ENCODE data around the gene TOR4A. TPM values are rescaled to one million over a fixed set of nuclear protein-coding genes. Genes with fewer than 3 reads are reported as not detected.

TOR4A gene
- total and polyA plus RNA-seq, 7 donors = 3.8 to 33.0 (median 4.3) TPM

DNA sequence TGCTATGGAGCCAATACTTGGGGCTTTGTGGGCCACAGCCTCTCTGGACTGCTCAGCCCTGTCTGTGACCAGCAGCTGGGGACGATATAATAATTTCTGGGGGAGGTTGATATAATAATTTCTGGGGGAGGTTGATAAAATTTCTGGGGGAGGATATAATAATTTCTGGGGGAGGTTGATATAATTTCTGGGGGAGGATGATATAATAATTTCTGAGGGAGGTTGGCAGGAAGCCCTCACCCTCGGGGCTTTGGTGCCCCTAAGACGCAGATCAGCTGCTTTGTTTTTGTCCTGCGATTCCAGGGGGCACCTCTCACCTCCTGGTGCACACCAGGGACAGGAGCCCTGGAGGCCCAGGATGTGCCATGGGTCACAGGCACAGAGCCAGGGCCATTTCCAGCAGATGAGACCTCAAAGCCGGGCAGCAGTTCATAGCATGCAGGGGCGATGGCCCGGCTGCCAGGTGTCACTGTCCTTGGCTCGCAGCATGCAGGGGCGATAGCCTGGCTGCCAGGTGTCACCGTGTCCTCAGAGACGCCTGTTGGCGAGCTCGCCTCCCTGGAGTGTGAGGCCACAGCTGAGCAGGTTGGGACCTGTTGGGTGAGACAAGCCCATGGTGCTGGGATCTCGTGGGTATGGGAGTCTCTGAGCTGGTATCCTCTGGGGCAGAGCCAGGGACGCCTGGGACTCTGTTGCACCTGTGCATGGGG lies 3.8 kb upstream of the TOR4A start:
- peaks cover 10 to 46% (median 26%) of the 10 kb centered on the region in 3 donors for H3K27me3 ChIP-seq
- H3K36me3 ChIP-seq = peaks cover 17 to 36% (median 26%) of the 10 kb centered on the region in 4 donors
- 66 to 67% methylated on average over 15 of the region's 15 CpGs for WGBS, 2 donors
- no peak overlapping the region for H3K27ac ChIP-seq
- peaks cover 0 to 34% (median 27%) of the 10 kb centered on the region in 4 donors for H3K4me1 ChIP-seq
- H3K4me3 ChIP-seq = no peak overlapping the region
- DNase-seq = no peak
- H3K9me3 ChIP-seq = no peaks in the 10 kb centered on the region
- TF ChIP-seq POLR2AphosphoS5 (IDR thresholded peaks at IDR 0.05) = no peak
- no peak for TF ChIP-seq POLR2A (IDR thresholded peaks at IDR 0.05)
- TF ChIP-seq, protein P1, sequence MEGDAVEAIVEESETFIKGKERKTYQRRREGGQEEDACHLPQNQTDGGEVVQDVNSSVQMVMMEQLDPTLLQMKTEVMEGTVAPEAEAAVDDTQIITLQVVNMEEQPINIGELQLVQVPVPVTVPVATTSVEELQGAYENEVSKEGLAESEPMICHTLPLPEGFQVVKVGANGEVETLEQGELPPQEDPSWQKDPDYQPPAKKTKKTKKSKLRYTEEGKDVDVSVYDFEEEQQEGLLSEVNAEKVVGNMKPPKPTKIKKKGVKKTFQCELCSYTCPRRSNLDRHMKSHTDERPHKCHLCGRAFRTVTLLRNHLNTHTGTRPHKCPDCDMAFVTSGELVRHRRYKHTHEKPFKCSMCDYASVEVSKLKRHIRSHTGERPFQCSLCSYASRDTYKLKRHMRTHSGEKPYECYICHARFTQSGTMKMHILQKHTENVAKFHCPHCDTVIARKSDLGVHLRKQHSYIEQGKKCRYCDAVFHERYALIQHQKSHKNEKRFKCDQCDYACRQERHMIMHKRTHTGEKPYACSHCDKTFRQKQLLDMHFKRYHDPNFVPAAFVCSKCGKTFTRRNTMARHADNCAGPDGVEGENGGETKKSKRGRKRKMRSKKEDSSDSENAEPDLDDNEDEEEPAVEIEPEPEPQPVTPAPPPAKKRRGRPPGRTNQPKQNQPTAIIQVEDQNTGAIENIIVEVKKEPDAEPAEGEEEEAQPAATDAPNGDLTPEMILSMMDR (IDR thresholded peaks at IDR 0.05) = no peak
- TF ChIP-seq EP300 (IDR thresholded peaks at IDR 0.05) = no peak
- intact Hi-C loops (cut with DNase I) = no loop called here

DNA sequence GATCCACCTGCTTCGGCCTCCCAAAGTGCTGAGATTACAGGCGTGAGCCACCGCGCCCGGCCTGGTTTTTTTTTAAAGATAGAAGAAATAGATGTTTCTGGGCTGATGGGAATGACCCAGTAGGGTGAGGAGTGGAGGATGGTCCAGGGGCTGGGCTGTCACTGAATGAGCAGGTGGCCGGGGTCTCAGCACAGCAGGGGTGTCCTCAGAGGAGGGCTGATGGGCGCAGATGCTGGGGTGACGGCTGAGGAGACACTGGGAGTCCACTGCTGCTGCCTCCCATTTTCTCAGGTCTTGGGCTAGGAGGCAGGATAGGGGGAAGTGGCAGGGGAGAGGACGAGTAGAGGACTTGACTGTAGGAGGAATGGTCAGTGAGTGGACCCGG lies 2.3 kb upstream of the TOR4A start:
- peaks cover 17 to 43% (median 26%) of the 10 kb centered on the region in 4 donors for H3K36me3 ChIP-seq
- H3K27ac ChIP-seq = no peak overlapping the region
- TF ChIP-seq POLR2AphosphoS5 (IDR thresholded peaks at IDR 0.05) (no peak), EP300 (IDR thresholded peaks at IDR 0.05) (no peak), POLR2A (IDR thresholded peaks at IDR 0.05) (no peak)
- TF ChIP-seq, protein P1 (IDR thresholded peaks at IDR 0.05) = no peak
- peaks cover 0 to 23% (median 18%) of the 10 kb centered on the region in 4 donors for H3K4me1 ChIP-seq
- 83 to 87% methylated on average over 10 of the region's 10 CpGs for WGBS, 2 donors
- no peak overlapping the region for H3K4me3 ChIP-seq
- intact Hi-C loops (cut with DNase I) = no loop called here
- no peaks in the 10 kb centered on the region for H3K9me3 ChIP-seq
- DNase-seq = no peak
- H3K27me3 ChIP-seq = peaks cover 10 to 60% (median 39%) of the 10 kb centered on the region in 3 donors

DNA sequence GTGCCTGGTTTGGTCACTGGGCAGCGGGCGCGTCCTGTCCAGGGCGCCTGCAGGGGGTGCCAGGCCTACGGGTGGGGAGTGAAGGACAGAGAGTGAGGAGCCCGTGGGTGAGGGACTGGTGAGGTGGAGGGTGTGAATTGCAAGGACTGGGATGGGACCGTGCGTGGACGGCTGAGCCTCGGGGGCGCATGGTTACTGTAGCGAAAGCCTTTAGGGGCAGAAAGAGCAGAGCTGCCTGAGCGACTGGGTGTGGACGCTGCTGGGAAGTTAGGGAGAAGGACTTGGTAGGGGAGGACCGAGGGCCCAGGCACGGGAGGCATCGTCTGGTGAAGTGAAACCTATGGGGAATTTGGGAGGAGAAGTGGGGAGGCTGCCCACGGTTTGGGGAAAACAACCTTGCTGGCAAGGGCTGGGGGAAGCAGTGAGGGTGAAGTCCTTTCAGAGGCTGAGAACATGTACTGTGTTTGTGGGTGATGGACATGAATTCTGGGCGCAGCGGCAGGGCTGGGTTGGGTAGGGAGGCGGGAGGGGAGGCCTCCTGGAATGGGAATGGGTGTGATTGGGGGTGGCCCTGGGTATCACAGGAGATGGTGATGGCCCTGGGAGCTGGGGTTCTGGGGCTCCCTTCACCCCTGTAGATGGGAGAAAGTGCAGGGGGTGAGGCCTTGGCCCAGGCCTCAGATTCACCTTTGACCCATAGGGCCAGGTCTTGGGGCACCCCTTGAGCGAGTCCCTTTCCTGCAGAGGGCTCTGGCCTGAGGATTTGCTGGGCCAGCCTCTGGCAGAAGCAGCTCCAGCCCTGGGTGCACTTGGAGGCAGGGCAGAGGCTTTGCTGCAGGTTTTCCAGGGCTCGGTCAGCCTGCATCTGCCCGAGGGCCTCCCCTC lies 1.7 kb upstream of the TOR4A start:
- no peaks in the 10 kb centered on the region for H3K9me3 ChIP-seq
- peak overlapping the region in 2 of 4 donors; percentile 72 to 81 for H3K27ac ChIP-seq
- peaks cover 16 to 66% (median 45%) of the 10 kb centered on the region in 3 donors for H3K27me3 ChIP-seq
- intact Hi-C loops (cut with DNase I) = no loop called here
- DNase-seq = peak; percentile 65
- 80 to 85% methylated on average over 24 of the region's 24 CpGs for WGBS, 2 donors
- peaks cover 0 to 29% (median 21%) of the 10 kb centered on the region in 4 donors for H3K4me1 ChIP-seq
- no peak overlapping the region for H3K4me3 ChIP-seq
- no peak for TF ChIP-seq POLR2A (IDR thresholded peaks at IDR 0.05)
- no peak for TF ChIP-seq EP300 (IDR thresholded peaks at IDR 0.05)
- no peak for TF ChIP-seq POLR2AphosphoS5 (IDR thresholded peaks at IDR 0.05)
- TF ChIP-seq, protein P1 (IDR thresholded peaks at IDR 0.05) = no peak
- H3K36me3 ChIP-seq = peaks cover 17 to 39% (median 24%) of the 10 kb centered on the region in 4 donors

DNA sequence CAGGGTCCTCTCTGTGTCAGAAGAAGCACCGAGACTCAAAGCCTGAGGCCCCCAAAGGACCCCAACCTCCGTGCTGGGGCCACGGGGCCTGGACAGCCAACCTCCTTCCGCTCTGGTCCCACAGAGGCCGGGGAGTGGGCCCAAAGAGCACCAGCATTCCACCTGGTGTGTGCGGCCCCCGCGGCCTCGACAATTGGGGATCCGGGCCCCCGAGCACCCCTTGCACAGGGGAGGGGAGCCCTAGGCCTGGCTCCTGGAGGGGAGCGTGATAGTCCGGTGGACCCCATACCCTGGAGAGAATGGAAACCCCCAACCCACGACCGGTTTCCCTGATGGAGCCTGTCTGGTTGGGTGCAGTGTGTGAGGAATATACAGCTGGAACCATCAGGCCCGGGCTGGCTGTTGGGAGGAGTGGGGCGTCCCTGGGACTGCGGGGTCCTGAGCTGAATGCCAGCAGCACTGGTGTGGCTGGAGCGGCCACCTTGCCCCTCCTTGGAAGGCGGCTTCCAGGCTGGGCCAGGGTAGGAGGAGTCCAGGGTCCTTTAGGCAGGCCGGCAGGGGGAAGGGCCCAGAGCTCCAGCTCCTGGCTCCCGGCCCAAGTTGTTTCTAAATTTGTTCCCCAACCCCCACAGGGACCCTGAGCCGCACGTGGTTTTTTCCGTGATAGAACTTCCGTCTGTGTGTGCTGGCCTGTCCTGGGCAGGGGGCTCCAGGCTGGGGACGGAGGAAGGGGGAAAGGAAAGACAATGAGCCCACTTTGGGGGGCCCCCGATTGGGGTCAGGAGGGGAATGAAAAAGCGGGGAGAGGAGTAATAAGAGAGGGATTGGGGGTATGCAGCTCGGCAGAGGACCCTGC lies 825 bp upstream of the TOR4A start:
- TF ChIP-seq POLR2AphosphoS5 (IDR thresholded peaks at IDR 0.05) (no peak), POLR2A (IDR thresholded peaks at IDR 0.05) (no peak), EP300 (IDR thresholded peaks at IDR 0.05) (no peak)
- TF ChIP-seq, protein P1 (IDR thresholded peaks at IDR 0.05) = no peak
- Histone ChIP-seq H3K4me3 (peak overlapping the region; percentile 27 to 49 (median 38)), H3K9me3 (no peaks in the 10 kb centered on the region), H3K4me1 (peaks cover 0 to 35% (median 24%) of the 10 kb centered on the region in 4 donors), H3K36me3 (peaks cover 17 to 31% (median 17%) of the 10 kb centered on the region in 4 donors), H3K27me3 (peaks cover 19 to 75% (median 52%) of the 10 kb centered on the region in 3 donors), H3K27ac (peak overlapping the region; percentile 72 to 81 (median 74))
- DNase-seq = peak; percentile 91
- WGBS, 2 donors = 37 to 43% methylated on average over 30 of the region's 30 CpGs
- intact Hi-C loops (cut with DNase I) = no loop called here
